Keratinocyte (primary cell): Measurements from ENCODE around the gene POLA1. TPM values are rescaled to one million over a fixed set of nuclear protein-coding genes. Genes with fewer than 3 reads are reported as not detected.

Source experiments
- DNase-seq: peaks from one replicate; pipeline ENCODE4 v3.0.0-alpha.2; 2011; ENCODE audit warnings: low read depth, missing footprints, low spot score
- FAIRE-seq: peaks from 2 replicates; lab custom pipeline; 2011; peaks lifted over from hg19 to GRCh38; lab: Jason Lieb, UNC
- H2AFZ ChIP-seq: 2 replicates; pipeline ENCODE4 v1.6.0; 2012; ENCODE audit warnings: low read length, control low read depth, inconsistent platforms; ENCODE audit not compliant: control insufficient read depth
- H3K27ac ChIP-seq: 2 replicates; pipeline ENCODE4 v1.5.1; 2011; ENCODE audit warnings: low read length; ENCODE audit not compliant: control insufficient read depth, insufficient read depth
- H3K27me3 ChIP-seq: 3 replicates; pipeline ENCODE4 v1.6.0; 2011; ENCODE audit warnings: low read length; ENCODE audit not compliant: control insufficient read depth, insufficient read depth; ENCODE audit errors: extremely low read depth
- H3K36me3 ChIP-seq, 2 experiments: 2 replicates in 1 of 2; 3 replicates in 1 of 2; pipeline ENCODE4 v1.5.1; 2011; ENCODE audit warnings: low read length in 2 of 2, mild to moderate bottlenecking in 1 of 2; ENCODE audit not compliant: control insufficient read depth in 2 of 2, insufficient read depth in 2 of 2; ENCODE audit errors: extremely low read depth in 1 of 2
- H3K4me1 ChIP-seq: 3 replicates; pipeline ENCODE4 v1.5.1; 2011; ENCODE audit warnings: low read length; ENCODE audit not compliant: control insufficient read depth, insufficient read depth; ENCODE audit errors: extremely low read depth
- H3K4me2 ChIP-seq: 3 replicates; pipeline ENCODE4 v1.6.0; 2011; ENCODE audit warnings: low read depth, low read length; ENCODE audit not compliant: control insufficient read depth, insufficient read depth; ENCODE audit errors: extremely low read depth
- H3K4me3 ChIP-seq, 3 experiments: fragments of 200-600 bp in 1 of 3; sonication (generic) in 1 of 3; 2 replicates in 2 of 3; 3 replicates in 1 of 3; pipeline ENCODE4 v1.5.1; 2011 to 2016; ENCODE audit warnings: low read length in 3 of 3, mild to moderate bottlenecking in 3 of 3, control low read depth in 2 of 3, inconsistent platforms in 1 of 3, low read depth in 1 of 3, mixed read lengths in 1 of 3, mixed run types in 1 of 3, moderate library complexity in 1 of 3; ENCODE audit not compliant: control insufficient read depth in 2 of 3, insufficient read depth in 2 of 3; ENCODE audit errors: extremely low read depth in 1 of 3
- H3K79me2 ChIP-seq: 2 replicates; pipeline ENCODE4 v1.6.0; 2012; ENCODE audit warnings: low read length; ENCODE audit not compliant: control insufficient read depth, insufficient read depth
- H3K9ac ChIP-seq: 3 replicates; pipeline ENCODE4 v1.6.0; 2011; ENCODE audit warnings: low read length; ENCODE audit not compliant: control insufficient read depth, insufficient read depth; ENCODE audit errors: extremely low read depth
- H3K9me1 ChIP-seq: 3 replicates; pipeline ENCODE4 v1.6.0; 2011; ENCODE audit warnings: low read length; ENCODE audit not compliant: control insufficient read depth, insufficient read depth; ENCODE audit errors: extremely low read depth
- H3K9me3 ChIP-seq: 2 replicates; pipeline ENCODE4 v1.5.1; 2012; ENCODE audit warnings: low read depth, low read length; ENCODE audit not compliant: control insufficient read depth
- H4K20me1 ChIP-seq: 3 replicates; pipeline ENCODE4 v1.6.0; 2011; ENCODE audit warnings: low read length; ENCODE audit not compliant: control insufficient read depth, insufficient read depth; ENCODE audit errors: extremely low read depth
- EZH2 ChIP-seq: IDR thresholded peaks from one replicate; pipeline ENCODE4 v1.6.1; 2012; ENCODE audit warnings: inconsistent platforms, mild to moderate bottlenecking, low read length, moderate library complexity
- dilution Hi-C: fragments of 300-500 bp; cut with MboI; formaldehyde crosslinking; loops from one replicate; pipeline ENCODE4 v1.7.0; 2020; ENCODE audit warnings: low sequenced_read_pairs; ENCODE audit not compliant: extremely low pct_ligation_motif_present
- polyA plus RNA-seq, 5 experiments: library from polyadenylated mRNA; depleted of rRNA in 3 of 5; stranded (reverse) in 3 of 5; stranded (forward) in 1 of 5; unstranded in 1 of 5; fragments of >200 nt; gene quantifications; 1 replicate in 1 of 5; 2 replicates in 3 of 5; 3 replicates in 1 of 5; pipeline versions ENCODE4 v1.2.1 to v1.2.3, GENCODE V29; 2011 to 2012; ENCODE audit warnings: missing spikeins in 2 of 5, low read depth in 1 of 5, low replicate concordance in 1 of 5
- TF ChIP-seq, protein P1 (sequence below), 3 experiments: IDR thresholded peaks in 1 of 3; conservative IDR thresholded peaks in 1 of 3; optimal IDR thresholded peaks in 1 of 3; 2 replicates in 2 of 3; 3 replicates in 1 of 3; pipeline versions ENCODE3 to v1.5.1; 2011; ENCODE audit warnings: low read length in 3 of 3, mild to moderate bottlenecking in 3 of 3, moderate library complexity in 2 of 3, control low read depth in 1 of 3, inconsistent platforms in 1 of 3; ENCODE audit not compliant: insufficient read depth in 2 of 3; ENCODE audit errors: extremely low read depth in 1 of 3

The POLA1 gene
- polyA plus RNA-seq, 1 donor (not counting 4 experiments of a cell fraction or from before 2014, with no cell fraction given): 3.9 TPM

DNA sequence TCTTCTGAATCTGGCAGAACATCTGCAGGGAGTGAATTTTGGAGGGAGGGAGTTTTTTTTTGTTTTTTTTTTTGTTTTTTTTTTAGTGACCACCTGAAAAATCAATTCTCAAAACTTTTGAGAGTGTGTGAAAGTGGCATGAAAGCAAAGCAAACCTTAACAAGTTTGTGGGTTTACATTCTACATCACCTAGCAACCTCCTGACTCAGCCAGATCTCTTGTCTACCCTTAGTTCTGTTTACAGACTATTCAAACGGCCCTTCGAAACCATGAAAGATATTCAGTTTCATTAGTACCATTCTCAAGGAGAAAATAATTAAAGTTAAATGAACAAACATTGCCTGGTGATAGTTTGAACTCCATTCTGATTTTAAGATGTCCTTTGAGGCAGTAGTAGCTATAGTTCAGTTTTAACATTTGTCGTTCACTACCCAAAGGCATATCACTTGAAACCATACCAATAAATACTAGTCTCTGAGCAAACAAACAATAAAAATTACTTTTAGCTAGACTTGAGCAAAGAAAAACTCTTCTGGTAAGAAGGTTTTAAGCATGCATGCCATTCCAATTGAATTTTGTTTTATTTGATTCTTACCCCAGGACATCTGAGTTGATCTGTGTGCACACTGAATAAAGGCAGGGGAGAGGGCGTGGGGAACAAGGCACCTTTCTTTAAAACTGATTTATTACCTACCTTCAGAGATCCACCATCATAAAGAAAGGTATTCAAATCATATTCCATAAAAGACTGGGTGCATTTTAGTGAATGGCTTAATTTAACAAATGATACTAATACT is 184.3 kb downstream of the POLA1 start:
- no peak for DNase-seq
- no peaks in the 10 kb centered on the region for H3K27me3 ChIP-seq
- dilution Hi-C loops: no loop called here
- no peak overlapping the region for H3K9ac ChIP-seq
- H2AFZ ChIP-seq: no peak overlapping the region
- H3K9me1 ChIP-seq: no peaks in the 10 kb centered on the region
- no peaks in the 10 kb centered on the region for H4K20me1 ChIP-seq
- TF ChIP-seq, protein P1, sequence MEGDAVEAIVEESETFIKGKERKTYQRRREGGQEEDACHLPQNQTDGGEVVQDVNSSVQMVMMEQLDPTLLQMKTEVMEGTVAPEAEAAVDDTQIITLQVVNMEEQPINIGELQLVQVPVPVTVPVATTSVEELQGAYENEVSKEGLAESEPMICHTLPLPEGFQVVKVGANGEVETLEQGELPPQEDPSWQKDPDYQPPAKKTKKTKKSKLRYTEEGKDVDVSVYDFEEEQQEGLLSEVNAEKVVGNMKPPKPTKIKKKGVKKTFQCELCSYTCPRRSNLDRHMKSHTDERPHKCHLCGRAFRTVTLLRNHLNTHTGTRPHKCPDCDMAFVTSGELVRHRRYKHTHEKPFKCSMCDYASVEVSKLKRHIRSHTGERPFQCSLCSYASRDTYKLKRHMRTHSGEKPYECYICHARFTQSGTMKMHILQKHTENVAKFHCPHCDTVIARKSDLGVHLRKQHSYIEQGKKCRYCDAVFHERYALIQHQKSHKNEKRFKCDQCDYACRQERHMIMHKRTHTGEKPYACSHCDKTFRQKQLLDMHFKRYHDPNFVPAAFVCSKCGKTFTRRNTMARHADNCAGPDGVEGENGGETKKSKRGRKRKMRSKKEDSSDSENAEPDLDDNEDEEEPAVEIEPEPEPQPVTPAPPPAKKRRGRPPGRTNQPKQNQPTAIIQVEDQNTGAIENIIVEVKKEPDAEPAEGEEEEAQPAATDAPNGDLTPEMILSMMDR (optimal IDR thresholded peaks at IDR 0.05 in 1 of 3, IDR thresholded peaks at IDR 0.05 in 1 of 3, conservative IDR thresholded peaks at IDR 0.05 in 1 of 3; ENCODE audit: extremely low read depth in 1 of 3, insufficient read depth in 2 of 3, low read length in 3 of 3): no peak
- no peak for TF ChIP-seq EZH2
- H3K4me1 ChIP-seq: no peaks in the 10 kb centered on the region
- no peak overlapping the region for H3K4me2 ChIP-seq
- no peak for FAIRE-seq
- H3K4me3 ChIP-seq: no peak overlapping the region
- H3K36me3 ChIP-seq: no peaks in the 10 kb centered on the region
- no peaks in the 10 kb centered on the region for H3K79me2 ChIP-seq
- H3K27ac ChIP-seq: no peak overlapping the region
- no peaks in the 10 kb centered on the region for H3K9me3 ChIP-seq

GRCh38 chrX:24879679-24880078 is 186.0 kb downstream of the POLA1 start:
- no peaks in the 10 kb centered on the region for H3K4me1 ChIP-seq
- no peak overlapping the region for H3K27ac ChIP-seq
- FAIRE-seq (no peak), DNase-seq (no peak)
- H3K27me3 ChIP-seq: no peaks in the 10 kb centered on the region
- no peak overlapping the region for H3K4me2 ChIP-seq
- H3K79me2 ChIP-seq: no peaks in the 10 kb centered on the region
- H3K9me1 ChIP-seq: no peaks in the 10 kb centered on the region
- H4K20me1 ChIP-seq: no peaks in the 10 kb centered on the region
- no peak overlapping the region for H3K4me3 ChIP-seq
- no peak overlapping the region for H3K9ac ChIP-seq
- no peaks in the 10 kb centered on the region for H3K36me3 ChIP-seq
- no peaks in the 10 kb centered on the region for H3K9me3 ChIP-seq
- no peak overlapping the region for H2AFZ ChIP-seq
- TF ChIP-seq, protein P1 (optimal IDR thresholded peaks at IDR 0.05 in 1 of 3, IDR thresholded peaks at IDR 0.05 in 1 of 3, conservative IDR thresholded peaks at IDR 0.05 in 1 of 3; ENCODE audit: extremely low read depth in 1 of 3, insufficient read depth in 2 of 3, low read length in 3 of 3): no peak
- no peak for TF ChIP-seq EZH2
- dilution Hi-C loops: no loop called here
